A549 (cell line): Measurements from ENCODE around the gene ZC3H10. TPM values are rescaled to one million over a fixed set of nuclear protein-coding genes. Genes with fewer than 3 reads are reported as not detected.

Experiments
- ATAC-seq, 2 experiments: fragments of 200-7000 bp in 1 of 2; fragments of >200 bp in 1 of 2; cut with Nextera tagmentation in 1 of 2; cut with Tn5 transposase in 1 of 2; 3 replicates each; pipeline versions ENCODE4 v1.8.0 to v1.9.1; 2018 to 2020; ENCODE audit warnings: mild to moderate bottlenecking in 1 of 2, moderate library complexity in 1 of 2
- CTCF ChIA-PET: fragments of 300-600 bp; sonication (Branson Sonifier 250); formaldehyde crosslinking; extraction: SDS; loops from one replicate; lab custom pipeline; 2021; ENCODE audit warnings: antibody characterized with exemption, inconsistent platforms; lab: Yijun Ruan, JAX
- POLR2A ChIA-PET: fragments of 350-600 bp; formaldehyde crosslinking; extraction: SDS; loops from one replicate; lab custom pipeline; 2021; ENCODE audit warnings: antibody characterized with exemption, inconsistent platforms; lab: Yijun Ruan, JAX
- DNase-seq, 2 experiments: peaks; one replicate each; pipeline versions ENCODE4 v3.0.0 to v3.0.0-alpha.2; 2011 to 2016; ENCODE audit warnings: low read depth in 1 of 2, low spot score in 1 of 2
- FAIRE-seq: peaks from 2 replicates; lab custom pipeline; 2011; peaks lifted over from hg19 to GRCh38; lab: Jason Lieb, UNC
- H3K27ac ChIP-seq, 2 experiments: fragments of >200 bp; sonication (Bioruptor Twin); formaldehyde crosslinking; 3 replicates each; pipeline ENCODE4 v1.5.1; 2016 to 2017
- H3K4me1 ChIP-seq: fragments of >200 bp; sonication (Bioruptor Twin); formaldehyde crosslinking; 3 replicates; pipeline ENCODE4 v1.6.1; 2016
- H3K4me2 ChIP-seq: fragments of >200 bp; sonication (Bioruptor Twin); formaldehyde crosslinking; 3 replicates; pipeline ENCODE4 v1.6.1; 2016
- H3K4me3 ChIP-seq: fragments of >200 bp; sonication (Bioruptor Twin); formaldehyde crosslinking; 3 replicates; pipeline ENCODE4 v1.5.1; 2016
- H3K9me3 ChIP-seq: fragments of >200 bp; sonication (Bioruptor Twin); formaldehyde crosslinking; 3 replicates; pipeline ENCODE4 v1.6.1; 2016
- BCL3 ChIP-seq: fragments of >200 bp; sonication (Bioruptor Twin); formaldehyde crosslinking; IDR thresholded peaks from 3 replicates; pipeline ENCODE4 v1.6.1; 2016
- CBX2 ChIP-seq: fragments of 200-600 bp; sonication (generic); IDR thresholded peaks from 2 replicates; pipeline ENCODE4 v1.6.1; 2016; ENCODE audit warnings: low read depth, mild to moderate bottlenecking, borderline replicate concordance
- E2F6 ChIP-seq: IDR thresholded peaks from 2 replicates; pipeline ENCODE4 v1.6.1; 2012; ENCODE audit warnings: low read depth, borderline replicate concordance
- EHMT2 ChIP-seq: fragments of 200-600 bp; sonication (generic); IDR thresholded peaks from 2 replicates; pipeline ENCODE4 v1.6.1; 2016; ENCODE audit warnings: antibody characterized with exemption, low read depth, mild to moderate bottlenecking, moderate library complexity
- FOSL2 ChIP-seq, 2 experiments: fragments of 450-650 bp in 1 of 2; fragments of >200 bp in 1 of 2; sonication (Bioruptor Twin) in 1 of 2; formaldehyde crosslinking; IDR thresholded peaks; 2 replicates each; pipeline versions ENCODE4 v1.5.0 to v1.6.1; 2016 to 2020; ENCODE audit warnings: mild to moderate bottlenecking in 1 of 2, moderate library complexity in 1 of 2
- HOXA7 ChIP-seq: fragments of 250-450 bp; sonication (Bioruptor Pico); IDR thresholded peaks from 2 replicates; pipeline ENCODE4 v1.5.0; 2020; ENCODE audit warnings: mild to moderate bottlenecking, moderate library complexity
- JUN ChIP-seq, 2 experiments: fragments of >200 bp; sonication (Bioruptor Twin); formaldehyde crosslinking; IDR thresholded peaks; 2 replicates in 1 of 2; 3 replicates in 1 of 2; pipeline ENCODE4 v1.6.1; 2016 to 2017
- JUNB ChIP-seq: fragments of >200 bp; sonication (Bioruptor Twin); formaldehyde crosslinking; IDR thresholded peaks from 2 replicates; pipeline ENCODE4 v1.6.1; 2016
- KDM5A ChIP-seq: fragments of 200-600 bp; sonication (generic); IDR thresholded peaks from 2 replicates; pipeline ENCODE4 v1.6.1; 2016; ENCODE audit warnings: antibody characterized with exemption, mild to moderate bottlenecking
- NFE2L2 ChIP-seq: fragments of 150-350 bp; conservative IDR thresholded peaks from 2 replicates; pipeline ENCODE4 v1.6.1; 2014; ENCODE audit warnings: low read length
- NPAS2 ChIP-seq: fragments of 250-450 bp; sonication (Bioruptor Pico); IDR thresholded peaks from 2 replicates; pipeline ENCODE4 v1.8.0; 2022; ENCODE audit warnings: mild to moderate bottlenecking, moderate library complexity, borderline replicate concordance
- PBX3 ChIP-seq: IDR thresholded peaks from 2 replicates; pipeline ENCODE4 v1.6.1; 2012
- PHF8 ChIP-seq: fragments of 200-600 bp; sonication (generic); IDR thresholded peaks from 2 replicates; pipeline ENCODE4 v1.6.1; 2016; ENCODE audit warnings: low read depth, mild to moderate bottlenecking, antibody characterized with exemption, moderate library complexity, borderline replicate concordance
- POLR2AphosphoS2 ChIP-seq: conservative IDR thresholded peaks from 2 replicates; pipeline ENCODE4 v1.6.1; 2012; ENCODE audit warnings: low read length, improper control_type of control experiment, inconsistent platforms
- RAD21 ChIP-seq, 2 experiments: fragments of >200 bp in 1 of 2; sonication (Bioruptor Twin) in 1 of 2; formaldehyde crosslinking in 1 of 2; IDR thresholded peaks in 1 of 2; conservative IDR thresholded peaks in 1 of 2; 2 replicates in 1 of 2; 3 replicates in 1 of 2; pipeline ENCODE4 v1.6.1; 2012 to 2018; ENCODE audit warnings: inconsistent platforms in 1 of 2
- RCOR1 ChIP-seq: fragments of 150-350 bp; IDR thresholded peaks from 2 replicates; pipeline ENCODE4 v1.6.1; 2014; ENCODE audit warnings: antibody characterized with exemption, low read length, low read depth
- TFCP2L1 ChIP-seq: fragments of 250-450 bp; sonication (Bioruptor Pico); IDR thresholded peaks from 2 replicates; pipeline ENCODE4 v1.5.0; 2021; ENCODE audit warnings: mild to moderate bottlenecking
- ZSCAN20 ChIP-seq: fragments of 250-450 bp; sonication (Bioruptor Pico); IDR thresholded peaks from 2 replicates; pipeline ENCODE4 v1.8.0; 2022; ENCODE audit warnings: mild to moderate bottlenecking, moderate library complexity
- WGBS: methylation state at CpG from one replicate; pipeline ENCODE4 v1.1.6; 2017; ENCODE audit errors: missing lambda C conversion rate; 5-methylcytosine and 5-hydroxymethylcytosine counted together
- polyA plus RNA-seq, 4 experiments: library from polyadenylated mRNA; depleted of rRNA in 3 of 4; stranded (reverse); fragments of >200 nt; fragmentation: RNase III in 1 of 4; extraction: RNeasy Plus Mini Kit Qiagen cat#74134 plus additional on column Dnase treatment in 1 of 4; gene quantifications; 2 replicates in 3 of 4; 3 replicates in 1 of 4; pipeline ENCODE4 v1.2.3, GENCODE V29; 2011 to 2017

Gene ZC3H10
- polyA plus RNA-seq, 2 of the 4 experiments (the other 2 are of a cell fraction): 2.1 to 3.2 TPM

- TF ChIP-seq CBX2 (no peak), KDM5A (no peak), EHMT2 (no peak)
These were observed 40.9 kb downstream of the ZC3H10 start (continued) for GRCh38 chr12:56158926-56159461.

GRCh38 chr12:56159482-56160192 lies 41.6 kb downstream of the ZC3H10 start:
- H3K4me1 ChIP-seq: peaks cover 35% of the 10 kb centered on the region
- TF ChIP-seq RCOR1 (no peak), JUN (IDR thresholded peaks at IDR 0.05) (peak in 1 of 2 experiments; percentile 19; a peak in 1 of 5 replicates), RAD21 (conservative IDR thresholded peaks at IDR 0.05 in 1 of 2, IDR thresholded peaks at IDR 0.05 in 1 of 2) (no peak), PHF8 (no peak)
- ChIA-PET CTCF (interaction anchor here (2.5 to 10.2 kb wide), 4 partner anchors 23 to 41 kb away, joined by 7 to 98 read pairs (median 56); partner anchors contain the start of genes ESYT1, SMARCC2 and ZC3H10), POLR2A (interaction anchor here (1.6 to 2.1 kb wide), 4 partner anchors 28 to 41 kb away, joined by 7 to 16 read pairs (median 10); partner anchors contain the start of genes ESYT1, SMARCC2 and ZC3H10)
- WGBS: 40% methylated on average over 8 of the region's 8 CpGs
- no peaks in the 10 kb centered on the region for H3K9me3 ChIP-seq
- DNase-seq: no peak
- peak overlapping the region; percentile 74 for H3K4me3 ChIP-seq
- peak overlapping the region; percentile 94 for H3K4me2 ChIP-seq
- H3K27ac ChIP-seq: peak overlapping the region; percentile 90 to 97
- ATAC-seq: no peak
- FAIRE-seq: no peak

GRCh38 chr12:56160193-56160763 lies 42.2 kb downstream of the ZC3H10 start:
- peak overlapping the region; percentile 94 for H3K4me2 ChIP-seq
- WGBS: 79% methylated on average over 7 of the region's 7 CpGs
- peak overlapping the region; percentile 90 to 97; a peak in 4 of 6 replicates for H3K27ac ChIP-seq
- TF ChIP-seq JUN (IDR thresholded peaks at IDR 0.05) (0 out of 5 replicates have a peak, but pooled peaks of 1 of the 2 experiments have one; percentile 43), JUNB (no peak), NFE2L2 (no peak), BCL3 (0 out of 3 replicates have a peak, but pooled peaks have one; percentile 15), HOXA7 (CRISPR knock-in tag) (peak; percentile 53; the same call in 1 of the 2 replicates), KDM5A (no peak), ZSCAN20 (CRISPR knock-in tag) (no peak)
- CTCF ChIA-PET: interaction anchor here (2.5 to 10.2 kb wide), 4 partner anchors 23 to 42 kb away, joined by 7 to 98 read pairs (median 56); partner anchors contain the start of genes ESYT1, SMARCC2 and ZC3H10
- no peaks in the 10 kb centered on the region for H3K9me3 ChIP-seq
- peaks cover 35% of the 10 kb centered on the region for H3K4me1 ChIP-seq
- DNase-seq: no peak
- no peak for ATAC-seq
- FAIRE-seq: no peak
- peak overlapping the region; percentile 74 for H3K4me3 ChIP-seq
- POLR2A ChIA-PET: no interaction called here

GRCh38 chr12:56160894-56161689 lies 43.0 kb downstream of the ZC3H10 start:
- DNase-seq (no peak), FAIRE-seq (no peak), ATAC-seq (no peak)
- CTCF ChIA-PET: interaction anchor here (0.8 to 10.2 kb wide), 11 partner anchors 9 to 97 kb away, joined by 3 to 98 read pairs (median 3); partner anchors contain the start of genes ANKRD52, ESYT1, RNF41 and SMARCC2
- 88% methylated on average over 11 of the region's 11 CpGs for WGBS
- Histone ChIP-seq H3K4me3 (peak overlapping the region; percentile 74; the same call in 2 of the 3 replicates), H3K4me1 (peaks cover 35% of the 10 kb centered on the region), H3K27ac (peak overlapping the region in 1 of 2 experiments; percentile 97; a peak in 3 of 6 replicates), H3K4me2 (peak overlapping the region; percentile 94), H3K9me3 (no peaks in the 10 kb centered on the region)
- POLR2A ChIA-PET: interaction anchor here (0.8 to 1.2 kb wide), 2 partner anchors 9 to 33 kb away, joined by 3 to 4 read pairs; partner anchors contain the start of genes ESYT1 and MYL6B
- peak; percentile 67; the same call in 1 of the 2 replicates for TF ChIP-seq POLR2AphosphoS2
- TF ChIP-seq NPAS2 (CRISPR knock-in tag): no peak
- TF ChIP-seq E2F6: no peak
- 0 out of 2 replicates have a peak, but pooled peaks have one; percentile 14 for TF ChIP-seq PBX3
- no peak for TF ChIP-seq RCOR1
- TF ChIP-seq TFCP2L1 (CRISPR knock-in tag): no peak
- no peak for TF ChIP-seq JUN (IDR thresholded peaks at IDR 0.05)
- no peak for TF ChIP-seq FOSL2 (IDR thresholded peaks at IDR 0.05)
- no peak for TF ChIP-seq FOSL2 (CRISPR knock-in tag; IDR thresholded peaks at IDR 0.05)
